Hepatocyte (in vitro differentiated cells): Measurements from ENCODE around the gene BCL10. TPM values are rescaled to one million over a fixed set of nuclear protein-coding genes. Genes with fewer than 3 reads are reported as not detected.
A peak's percentile ranks its signal among the peaks of the same experiment; 100 is the strongest.

Experiments used
- DNase-seq: peaks from one replicate; pipeline ENCODE4 v3.0.0-alpha.2; 2016; ENCODE audit warnings: low spot score
- H2AFZ ChIP-seq: fragments of 200-600 bp; sonication (generic); 2 replicates; pipeline ENCODE4 v1.6.0; 2016; ENCODE audit warnings: antibody characterized with exemption, mild to moderate bottlenecking
- H3K27ac ChIP-seq: fragments of 200-600 bp; sonication (generic); 2 replicates; pipeline ENCODE4 v1.5.1; 2016; ENCODE audit warnings: mild to moderate bottlenecking
- H3K27me3 ChIP-seq: fragments of 200-600 bp; sonication (generic); 2 replicates; pipeline ENCODE4 v1.6.1; 2016
- H3K36me3 ChIP-seq: fragments of 200-600 bp; sonication (generic); replicated peaks from 2 replicates; pipeline ENCODE4 v1.5.1; 2016; ENCODE audit warnings: low read depth; ENCODE audit not compliant: insufficient read depth
- H3K4me1 ChIP-seq: fragments of 200-600 bp; sonication (generic); 2 replicates; pipeline ENCODE4 v1.5.1; 2016; ENCODE audit warnings: mild to moderate bottlenecking, moderate library complexity; ENCODE audit not compliant: insufficient read depth
- H3K4me2 ChIP-seq: fragments of 200-600 bp; sonication (generic); 2 replicates; pipeline ENCODE4 v1.6.0; 2016
- H3K4me3 ChIP-seq: fragments of 200-600 bp; sonication (generic); 2 replicates; pipeline ENCODE4 v1.5.1; 2016; ENCODE audit warnings: mild to moderate bottlenecking
- H3K79me2 ChIP-seq: fragments of 200-600 bp; sonication (generic); 2 replicates; pipeline ENCODE4 v1.6.0; 2017; ENCODE audit warnings: mild to moderate bottlenecking
- H3K9me2 ChIP-seq: fragments of 200-600 bp; sonication (generic); replicated peaks from 2 replicates; pipeline ENCODE4 v1.6.0; 2017; ENCODE audit warnings: mild to moderate bottlenecking; ENCODE audit not compliant: insufficient read depth
- H3K9me3 ChIP-seq: fragments of 200-600 bp; sonication (generic); 2 replicates; pipeline ENCODE4 v1.5.1; 2016; ENCODE audit warnings: low read depth, mild to moderate bottlenecking
- H4K20me1 ChIP-seq: fragments of 200-600 bp; sonication (generic); 2 replicates; pipeline ENCODE4 v1.6.0; 2016; ENCODE audit warnings: mild to moderate bottlenecking; ENCODE audit not compliant: insufficient read depth, poor library complexity, severe bottlenecking
- CTCF ChIP-seq: fragments of 200-600 bp; sonication (generic); IDR thresholded peaks from 2 replicates; pipeline ENCODE4 v1.5.1; 2016; ENCODE audit warnings: antibody characterized with exemption, mild to moderate bottlenecking; ENCODE audit not compliant: poor library complexity
- EZH2 ChIP-seq: fragments of 200-600 bp; sonication (generic); IDR thresholded peaks from 2 replicates; pipeline ENCODE4 v1.6.1; 2016; ENCODE audit warnings: antibody characterized with exemption, mild to moderate bottlenecking, borderline replicate concordance
- EZH2phosphoT487 ChIP-seq: fragments of 200-600 bp; sonication (generic); IDR thresholded peaks from one replicate; pipeline ENCODE4 v1.6.1; 2018; ENCODE audit warnings: antibody characterized with exemption, mild to moderate bottlenecking, low read depth, moderate library complexity; ENCODE audit not compliant: unreplicated experiment, severe bottlenecking
- WGBS: methylation state at CpG from one replicate; pipeline ENCODE4 v1.1.6; 2016; ENCODE audit warnings: low lambda C conversion rate; ENCODE audit errors: missing lambda C conversion rate; 5-methylcytosine and 5-hydroxymethylcytosine counted together
- polyA plus RNA-seq: library from polyadenylated mRNA; unstranded; fragments of >200 nt; fragmentation: Nextera tagmentation; extraction: Ambion mirVana; gene quantifications from 2 replicates; pipeline ENCODE4 v1.2.1, GENCODE V29; 2016
- total RNA-seq: library from RNA; depleted of rRNA; stranded (reverse); fragments of >200 nt; gene quantifications from 2 replicates; pipeline ENCODE4 v1.2.3, GENCODE V29; 2014

The BCL10 gene
- total and polyA plus RNA-seq, 2 experiments from 2014 or later = 25.9 to 33.5 TPM

- Histone ChIP-seq H3K79me2 (peaks cover 9% of the 10 kb centered on the region), H3K4me1 (peaks cover 2% of the 10 kb centered on the region), H3K4me2 (peak overlapping the region; percentile 42), H3K36me3 (no peaks in the 10 kb centered on the region), H3K27ac (peak overlapping the region; percentile 64), H3K4me3 (no peak overlapping the region), H3K27me3 (no peaks in the 10 kb centered on the region), H4K20me1 (peaks cover under 1% of the 10 kb centered on the region), H3K9me3 (no peaks in the 10 kb centered on the region), H2AFZ (no peak overlapping the region), H3K9me2 (no peaks in the 10 kb centered on the region)
- WGBS = 83% methylated on average over 10 of the region's 10 CpGs
- no peak for DNase-seq
- no peak for TF ChIP-seq CTCF
- no peak for TF ChIP-seq EZH2phosphoT487
- no peak for TF ChIP-seq EZH2
These were observed 3.1 kb upstream of the BCL10 start for GRCh38 chr1:85279458-85280080.

- peak; percentile 77 for DNase-seq
- Histone ChIP-seq H3K79me2 (peaks cover 16% of the 10 kb centered on the region), H3K4me1 (peaks cover 9% of the 10 kb centered on the region), H3K9me2 (no peaks in the 10 kb centered on the region), H3K4me2 (peak overlapping the region; percentile 42), H4K20me1 (peaks cover 3% of the 10 kb centered on the region), H3K9me3 (no peaks in the 10 kb centered on the region), H3K27ac (peak overlapping the region; percentile 75), H3K27me3 (no peaks in the 10 kb centered on the region), H3K36me3 (no peaks in the 10 kb centered on the region), H2AFZ (no peak overlapping the region), H3K4me3 (no peak overlapping the region)
- TF ChIP-seq CTCF (no peak), EZH2 (no peak), EZH2phosphoT487 (no peak)
- 33% methylated on average over 2 of the region's 2 CpGs for WGBS
These were observed 2.5 kb upstream of the BCL10 start for GRCh38 chr1:85278853-85279314.

- Histone ChIP-seq H3K27ac (peak overlapping the region; percentile 89), H3K4me3 (no peak overlapping the region), H2AFZ (no peak overlapping the region), H4K20me1 (peaks cover 8% of the 10 kb centered on the region), H3K27me3 (no peaks in the 10 kb centered on the region), H3K4me1 (peaks cover 11% of the 10 kb centered on the region), H3K79me2 (peaks cover 26% of the 10 kb centered on the region), H3K9me3 (no peaks in the 10 kb centered on the region), H3K4me2 (no peak overlapping the region), H3K36me3 (no peaks in the 10 kb centered on the region), H3K9me2 (no peaks in the 10 kb centered on the region)
- WGBS = 98% methylated on average over 4 of the region's 4 CpGs
- no peak for DNase-seq
- TF ChIP-seq EZH2 = no peak
- TF ChIP-seq EZH2phosphoT487 = no peak
- no peak for TF ChIP-seq CTCF
These were observed 1.4 kb upstream of the BCL10 start for GRCh38 chr1:85277802-85278201.
